T-cell (primary cell): ENCODE data around the gene ADAM12. TPM values are rescaled to one million over a fixed set of nuclear protein-coding genes. Genes with fewer than 3 reads are reported as not detected.

ENCODE experiments used
- ATAC-seq, 4 experiments: fragments of 200-7000 bp in 3 of 4; fragments of 150-1000 bp in 1 of 4; cut with Tn5 transposase; replicated peaks in 1 of 4; 1 replicate in 3 of 4; 2 replicates in 1 of 4; pipeline ENCODE4 v1.10.0; 2021; ENCODE audit warnings: moderate library complexity in 3 of 4, mild to moderate bottlenecking in 2 of 4, moderate number of reproducible peaks in 1 of 4
- CTCF ChIA-PET, 2 donors: fragments of 300-600 bp; sonication (Branson Sonifier 250); formaldehyde crosslinking; loops; one replicate each; lab custom pipeline; 2022; ENCODE audit warnings: antibody characterized with exemption in 2 of 2; lab: Charles Lee
- POLR2A ChIA-PET, 2 donors: fragments of 300-600 bp; sonication (Branson Sonifier 250); formaldehyde crosslinking; loops; one replicate each; lab custom pipeline; 2022; ENCODE audit warnings: antibody characterized with exemption in 2 of 2; lab: Charles Lee
- DNase-seq, 35 experiments: peaks; one replicate each; pipeline versions ENCODE4 v3.0.0 to v3.0.0-alpha.2; 2013 to 2023
- H3K27ac ChIP-seq: one replicate; pipeline ENCODE4 v1.5.1; 2013; ENCODE audit warnings: low read length
- H3K27me3 ChIP-seq, 2 experiments: replicated peaks in 1 of 2; 1 replicate in 1 of 2; 2 replicates in 1 of 2; pipeline versions ENCODE4 v1.6.1 to v1.7.0; 2013; ENCODE audit warnings: low read length in 1 of 2, mixed read lengths in 1 of 2; ENCODE audit not compliant: control insufficient read depth in 2 of 2, insufficient read depth in 2 of 2; ENCODE audit errors: extremely low read depth in 1 of 2
- H3K36me3 ChIP-seq, 2 donors: 1 replicate in 1 of 2; 2 replicates in 1 of 2; pipeline versions ENCODE4 v1.6.1 to v1.7.0; 2013; ENCODE audit warnings: low read length in 1 of 2; ENCODE audit not compliant: control insufficient read depth in 2 of 2, insufficient read depth in 1 of 2; ENCODE audit errors: extremely low read depth in 1 of 2
- H3K4me1 ChIP-seq, 2 experiments: 1 replicate in 1 of 2; 2 replicates in 1 of 2; pipeline versions ENCODE4 v1.6.1 to v1.7.0; 2013; ENCODE audit warnings: low read length in 2 of 2, mixed read lengths in 1 of 2; ENCODE audit not compliant: insufficient read depth in 2 of 2, control insufficient read depth in 1 of 2; ENCODE audit errors: extremely low read depth in 1 of 2
- H3K4me3 ChIP-seq, 2 donors: 1 replicate in 1 of 2; 2 replicates in 1 of 2; pipeline versions ENCODE4 v1.5.1 to v1.7.0; 2013; ENCODE audit warnings: mild to moderate bottlenecking in 2 of 2, low read length in 1 of 2, moderate library complexity in 1 of 2; ENCODE audit not compliant: control insufficient read depth in 1 of 2; ENCODE audit errors: extremely low read depth in 1 of 2
- H3K9me3 ChIP-seq: 2 replicates; pipeline ENCODE4 v1.7.0; 2013
- H3K27ac Mint-ChIP-seq, 2 donors: one replicate each; pipeline ENCODE4 v1.8.0; 2020 to 2021; ENCODE audit warnings: mild to moderate bottlenecking in 2 of 2, mixed read lengths in 2 of 2
- H3K27me3 Mint-ChIP-seq, 2 donors: one replicate each; pipeline ENCODE4 v1.8.0; 2021 to 2022; ENCODE audit warnings: mixed read lengths in 2 of 2
- H3K36me3 Mint-ChIP-seq: one replicate; pipeline ENCODE4 v1.8.0; 2021; ENCODE audit warnings: mixed read lengths
- H3K4me1 Mint-ChIP-seq, 3 donors: one replicate each; pipeline ENCODE4 v1.8.0; 2020 to 2022; ENCODE audit warnings: mixed read lengths in 3 of 3, mild to moderate bottlenecking in 1 of 3
- H3K4me3 Mint-ChIP-seq, 3 donors: one replicate each; pipeline ENCODE4 v1.8.0; 2020 to 2022; ENCODE audit warnings: mild to moderate bottlenecking in 3 of 3, mixed read lengths in 3 of 3, moderate library complexity in 3 of 3
- H3K9me3 Mint-ChIP-seq, 3 donors: one replicate each; pipeline ENCODE4 v1.8.0; 2020 to 2022; ENCODE audit warnings: mixed read lengths in 3 of 3
- WGBS: methylation state at CpG from one replicate; pipeline ENCODE4 v1.1.5; 2013; ENCODE audit warnings: missing lambda C conversion rate; ENCODE audit not compliant: insufficient coverage; 5-methylcytosine and 5-hydroxymethylcytosine counted together
- total RNA-seq, 35 experiments: library from RNA in 6 of 35; stranded (reverse) in 6 of 35; fragments of 120-200 nt in 1 of 35; gene quantifications; one replicate each; pipeline versions ENCODE4 v1.2.1 to v1.2.4 and lab custom pipeline; 2013 to 2026

Gene ADAM12
- total RNA-seq, 5 donors from 2014 or later (not counting 1 experiment from before 2014, with no cell fraction given) = 0.35 to 5.7 (median 1.2) TPM

DNA sequence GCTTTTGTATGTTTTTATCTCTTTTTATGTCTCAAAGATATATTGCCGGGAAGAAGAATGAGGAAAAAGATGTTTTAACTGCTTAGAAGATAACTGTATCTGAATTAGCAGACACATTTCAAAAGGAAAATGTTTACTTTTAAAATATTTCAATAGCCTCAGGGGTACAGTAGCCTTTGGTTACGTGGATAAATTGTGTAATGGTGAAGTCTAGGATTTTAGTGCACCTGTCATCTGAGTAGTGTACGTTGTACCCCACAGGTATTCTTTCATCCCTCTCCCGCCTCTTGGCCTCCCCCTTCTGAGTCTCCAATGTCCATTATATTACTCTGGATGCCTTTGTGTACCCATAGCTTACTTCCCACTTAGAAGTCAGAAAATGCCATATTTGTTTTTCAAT lies 269.8 kb downstream of the ADAM12 start:
- DNase-seq (no peak), ATAC-seq (no peak)
- POLR2A ChIA-PET = no interaction called here
- WGBS = 70% methylated on average over 2 of the region's 4 CpGs
- H3K4me1 Mint-ChIP-seq = no peaks in the 10 kb centered on the region
- Histone ChIP-seq H3K4me1 (no peaks in the 10 kb centered on the region), H3K9me3 (no peaks in the 10 kb centered on the region), H3K27ac (no peak overlapping the region), H3K27me3 (peaks cover 0 to 1% of the 10 kb centered on the region in 2 experiments), H3K36me3 (no peaks in the 10 kb centered on the region), H3K4me3 (no peak overlapping the region)
- H3K27me3 Mint-ChIP-seq = peaks cover 0 to 5% of the 10 kb centered on the region in 2 donors
- no peak overlapping the region for H3K4me3 Mint-ChIP-seq
- no peaks in the 10 kb centered on the region for H3K36me3 Mint-ChIP-seq
- H3K27ac Mint-ChIP-seq = no peak overlapping the region
- peaks cover 0 to 5% (median 0%) of the 10 kb centered on the region in 3 donors for H3K9me3 Mint-ChIP-seq
- CTCF ChIA-PET = interaction anchor here in 1 of 2 donors (0.6 kb wide), 1 partner anchor 187 kb away, joined by 3 read pairs; no protein-coding TSS in a partner anchor

DNA sequence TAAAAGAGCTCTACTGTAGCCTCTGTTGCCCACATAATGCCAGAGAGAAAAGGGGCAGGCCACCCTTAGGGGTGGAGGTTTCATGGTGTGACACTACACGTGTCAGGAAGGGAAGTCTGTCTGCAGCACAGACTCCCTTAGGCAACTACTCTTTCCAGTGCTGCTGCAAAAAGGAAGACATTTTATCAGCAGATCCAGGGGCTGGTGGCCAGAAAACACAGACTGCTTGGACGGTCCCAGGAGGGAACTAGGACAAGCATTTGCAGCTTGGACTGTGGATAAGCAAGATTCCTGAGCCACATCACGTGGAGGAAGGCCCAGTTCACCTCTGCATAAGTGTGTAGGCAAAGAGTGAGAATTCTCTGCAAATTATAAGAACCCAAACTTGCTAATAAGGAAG lies 271.1 kb downstream of the ADAM12 start:
- Histone ChIP-seq H3K4me3 (no peak overlapping the region), H3K9me3 (no peaks in the 10 kb centered on the region), H3K4me1 (no peaks in the 10 kb centered on the region), H3K27ac (no peak overlapping the region), H3K27me3 (peaks cover 0 to 4% of the 10 kb centered on the region in 2 experiments), H3K36me3 (no peaks in the 10 kb centered on the region)
- ChIA-PET CTCF (interaction anchor here in 1 of 2 donors (0.5 kb wide), 1 partner anchor 871 kb away, joined by 5 read pairs; no protein-coding TSS in a partner anchor), POLR2A (no interaction called here)
- DNase-seq = no peak
- Mint-ChIP-seq H3K4me1 (no peaks in the 10 kb centered on the region), H3K9me3 (peaks cover 0 to 10% (median 0%) of the 10 kb centered on the region in 3 donors), H3K4me3 (no peak overlapping the region), H3K27me3 (peaks cover 0 to 10% of the 10 kb centered on the region in 2 donors), H3K27ac (no peak overlapping the region), H3K36me3 (no peaks in the 10 kb centered on the region)
- WGBS = 43% methylated on average over 2 of the region's 3 CpGs
- no peak for ATAC-seq

DNA sequence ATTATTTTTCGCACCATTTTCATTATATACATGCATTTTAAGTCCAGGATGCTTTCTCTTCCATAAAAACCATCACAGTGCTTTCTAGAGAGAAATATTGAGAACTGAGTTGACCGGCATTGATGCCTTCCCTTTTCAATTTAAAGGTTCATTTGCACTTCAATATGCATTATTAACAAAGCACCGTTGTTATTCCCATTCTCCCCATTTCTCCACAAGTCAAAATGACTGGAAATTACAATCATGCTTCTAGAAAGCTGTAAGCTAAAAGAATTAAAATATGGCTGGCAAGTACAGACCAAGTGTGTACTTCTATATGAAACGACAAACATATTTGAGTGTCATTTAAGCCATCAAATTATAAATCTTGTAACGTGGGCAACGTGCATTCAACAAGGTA lies 272.4 kb downstream of the ADAM12 start:
- H3K36me3 ChIP-seq = no peaks in the 10 kb centered on the region
- no peak for ATAC-seq
- ChIA-PET POLR2A (no interaction called here), CTCF (interaction anchor here in 1 of 2 donors (0.5 kb wide), 2 partner anchors 16 to 77 kb away, joined by 3 to 4 read pairs; no protein-coding TSS in a partner anchor)
- H3K9me3 Mint-ChIP-seq = peaks cover 0 to 10% (median 0%) of the 10 kb centered on the region in 3 donors
- H3K27ac Mint-ChIP-seq = no peak overlapping the region
- H3K4me1 ChIP-seq = no peaks in the 10 kb centered on the region
- no peaks in the 10 kb centered on the region for H3K9me3 ChIP-seq
- 89% methylated on average over 3 of the region's 6 CpGs for WGBS
- H3K4me1 Mint-ChIP-seq = no peaks in the 10 kb centered on the region
- H3K4me3 Mint-ChIP-seq = no peak overlapping the region
- H3K36me3 Mint-ChIP-seq = no peaks in the 10 kb centered on the region
- no peak overlapping the region for H3K4me3 ChIP-seq
- H3K27me3 ChIP-seq = peaks cover 0 to 4% of the 10 kb centered on the region in 2 experiments
- H3K27me3 Mint-ChIP-seq = peaks cover 0 to 10% of the 10 kb centered on the region in 2 donors
- no peak overlapping the region for H3K27ac ChIP-seq
- DNase-seq = no peak

DNA sequence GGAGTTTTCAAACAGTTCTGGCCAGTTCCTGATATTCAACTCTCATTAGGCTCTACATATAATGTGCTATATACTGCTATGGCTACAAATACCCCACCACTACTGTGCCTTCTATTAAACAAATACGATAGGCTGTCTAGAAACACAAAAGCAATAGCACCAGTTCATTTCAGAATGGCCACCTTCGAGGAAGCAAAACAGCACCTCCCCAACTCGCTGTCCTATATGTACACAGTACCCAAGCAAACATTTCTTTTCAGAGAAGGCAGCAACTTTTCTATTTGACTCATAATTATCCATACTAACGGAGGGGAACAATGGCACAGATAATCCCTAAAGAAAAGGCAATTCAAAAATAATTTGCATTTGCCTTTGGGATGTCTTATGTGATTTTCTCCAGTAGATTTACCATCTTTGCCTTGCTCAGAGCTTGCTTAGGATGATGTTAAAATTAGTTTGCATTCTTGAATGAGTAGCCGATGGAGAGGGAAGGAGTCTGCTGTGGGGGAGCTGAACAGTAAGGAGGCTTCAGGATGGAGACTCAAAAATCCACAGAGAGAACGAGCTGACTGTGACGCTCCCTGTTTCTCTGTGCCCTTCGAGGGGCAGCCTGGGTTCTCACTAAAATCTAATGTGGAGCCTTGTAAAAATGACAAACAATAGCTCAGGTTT lies 273.3 kb downstream of the ADAM12 start:
- WGBS = 81% methylated on average over 6 of the region's 8 CpGs
- DNase-seq (no peak), ATAC-seq (no peak)
- Histone ChIP-seq H3K4me3 (no peak overlapping the region), H3K9me3 (no peaks in the 10 kb centered on the region), H3K4me1 (no peaks in the 10 kb centered on the region), H3K36me3 (no peaks in the 10 kb centered on the region), H3K27ac (no peak overlapping the region), H3K27me3 (peaks cover 0 to 4% of the 10 kb centered on the region in 2 experiments)
- ChIA-PET POLR2A (no interaction called here), CTCF (no interaction called here)
- peaks cover 3 to 15% of the 10 kb centered on the region in 2 donors for H3K27me3 Mint-ChIP-seq
- H3K36me3 Mint-ChIP-seq = no peaks in the 10 kb centered on the region
- peaks cover 0 to 10% (median 0%) of the 10 kb centered on the region in 3 donors for H3K9me3 Mint-ChIP-seq
- H3K27ac Mint-ChIP-seq = no peak overlapping the region
- no peak overlapping the region for H3K4me3 Mint-ChIP-seq
- no peaks in the 10 kb centered on the region for H3K4me1 Mint-ChIP-seq

DNA sequence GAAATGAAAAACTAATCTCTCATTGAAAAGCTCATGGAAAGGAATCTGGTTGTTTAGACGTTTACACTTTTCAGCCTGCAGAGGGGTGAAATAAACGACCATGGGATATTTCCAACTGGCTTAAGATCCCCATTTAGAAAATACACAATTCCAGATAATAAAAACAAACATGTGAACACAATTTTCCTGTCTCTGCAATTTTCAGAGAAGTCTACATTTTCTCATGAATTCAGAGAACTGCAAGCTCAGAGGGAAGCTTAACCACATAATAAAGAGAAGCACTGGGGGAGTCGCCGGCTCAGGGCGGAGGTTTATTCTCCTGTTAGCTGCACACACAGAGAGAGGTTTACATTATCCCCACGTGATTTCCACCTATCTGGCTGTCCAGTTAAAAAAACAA lies 276.8 kb downstream of the ADAM12 start:
- H3K36me3 ChIP-seq = no peaks in the 10 kb centered on the region
- H3K27me3 Mint-ChIP-seq = peaks cover 7 to 20% of the 10 kb centered on the region in 2 donors
- no peak overlapping the region for H3K27ac Mint-ChIP-seq
- WGBS = 0% methylated on average over 1 of the region's 6 CpGs
- no peaks in the 10 kb centered on the region for H3K36me3 Mint-ChIP-seq
- H3K4me3 Mint-ChIP-seq = no peak overlapping the region
- no peaks in the 10 kb centered on the region for H3K9me3 ChIP-seq
- ATAC-seq (no peak), DNase-seq (no peak)
- POLR2A ChIA-PET = no interaction called here
- H3K4me1 Mint-ChIP-seq = no peaks in the 10 kb centered on the region
- no peak overlapping the region for H3K27ac ChIP-seq
- H3K27me3 ChIP-seq = peaks cover 0 to 6% of the 10 kb centered on the region in 2 experiments
- H3K9me3 Mint-ChIP-seq = peaks cover 0 to 10% (median 0%) of the 10 kb centered on the region in 3 donors
- no peaks in the 10 kb centered on the region for H3K4me1 ChIP-seq
- no peak overlapping the region for H3K4me3 ChIP-seq
- CTCF ChIA-PET = interaction anchor here in 1 of 2 donors (0.6 kb wide), 1 partner anchor 547 kb away, joined by 4 read pairs; no protein-coding TSS in a partner anchor

DNA sequence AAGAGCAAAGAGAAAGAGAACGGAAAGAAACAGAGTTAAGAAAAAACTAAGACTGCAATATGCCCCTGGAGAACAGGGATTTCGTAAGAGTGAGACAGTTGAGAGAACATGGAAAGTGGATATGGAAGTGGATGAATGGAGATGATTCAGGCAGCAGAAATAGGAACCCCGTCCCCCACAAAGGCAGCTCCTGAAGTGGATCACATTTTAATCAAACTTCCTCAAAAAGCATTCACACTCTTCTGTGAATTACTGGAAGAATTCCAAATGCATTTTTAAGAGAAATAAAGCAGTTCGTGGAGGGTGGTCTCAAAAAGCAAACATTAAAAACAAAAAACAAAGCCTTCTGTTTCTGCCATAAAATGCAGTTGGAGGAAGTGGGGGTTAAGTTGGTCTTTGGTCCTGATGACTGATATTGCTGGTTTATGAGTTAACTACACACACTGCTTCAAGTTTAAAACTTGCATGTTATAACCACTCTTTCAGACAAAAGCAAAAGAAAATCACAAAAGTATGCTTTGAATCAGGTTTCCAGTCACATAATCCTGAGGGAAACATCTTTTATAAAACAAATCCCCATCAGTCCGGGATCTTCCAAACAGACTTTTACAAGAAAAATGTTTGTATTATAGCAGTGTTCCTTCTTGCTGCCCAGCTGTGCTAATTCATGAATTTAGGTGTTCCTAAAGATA lies 277.6 kb downstream of the ADAM12 start:
- Histone ChIP-seq H3K27me3 (peaks cover 0 to 6% of the 10 kb centered on the region in 2 experiments), H3K36me3 (no peaks in the 10 kb centered on the region), H3K27ac (no peak overlapping the region), H3K4me1 (no peaks in the 10 kb centered on the region), H3K4me3 (no peak overlapping the region), H3K9me3 (no peaks in the 10 kb centered on the region)
- H3K27me3 Mint-ChIP-seq = peaks cover 11 to 20% of the 10 kb centered on the region in 2 donors
- H3K36me3 Mint-ChIP-seq = no peaks in the 10 kb centered on the region
- H3K4me3 Mint-ChIP-seq = no peak overlapping the region
- peaks cover 0 to 10% (median 0%) of the 10 kb centered on the region in 3 donors for H3K9me3 Mint-ChIP-seq
- H3K27ac Mint-ChIP-seq = no peak overlapping the region
- ChIA-PET CTCF (interaction anchor here in 1 of 2 donors (0.6 kb wide), 1 partner anchor 546 kb away, joined by 4 read pairs; no protein-coding TSS in a partner anchor), POLR2A (no interaction called here)
- H3K4me1 Mint-ChIP-seq = no peaks in the 10 kb centered on the region
- ATAC-seq = no peak
- no peak for DNase-seq
- no CpG with 5 or more reads among the region's 5 CpGs for WGBS
